Activated T-cell treated with anti-CD3 and anti-CD28 coated beads, Interleukin-2, amount 50 U/mL, for 4 hours (primary cell): ENCODE results near the gene SGO1. TPM values are rescaled to one million over a fixed set of nuclear protein-coding genes. Genes with fewer than 3 reads are reported as not detected.

Experiments used
- ATAC-seq, 2 donors: fragments of 200-7000 bp; cut with Tn5 transposase; one replicate each; pipeline ENCODE4 v1.10.0; 2021
- DNase-seq: peaks from one replicate; pipeline ENCODE4 v3.0.0-alpha.2; 2020
- H3K27me3 Mint-ChIP-seq: one replicate; pipeline ENCODE4 v1.8.0; 2021; ENCODE audit warnings: low read depth, mixed read lengths
- H3K36me3 Mint-ChIP-seq: one replicate; pipeline ENCODE4 v1.8.0; 2022; ENCODE audit warnings: mixed read lengths; ENCODE audit not compliant: insufficient read depth
- H3K4me1 Mint-ChIP-seq: one replicate; pipeline ENCODE4 v1.8.0; 2021; ENCODE audit warnings: low read depth, mixed read lengths
- H3K4me3 Mint-ChIP-seq: one replicate; pipeline ENCODE4 v1.8.0; 2021; ENCODE audit warnings: mild to moderate bottlenecking, moderate library complexity, mixed read lengths
- H3K9me3 Mint-ChIP-seq: one replicate; pipeline ENCODE4 v1.8.0; 2021; ENCODE audit warnings: mixed read lengths
- total RNA-seq, 3 donors: library from RNA; stranded (reverse); gene quantifications; one replicate each; pipeline ENCODE4 v1.2.1, GENCODE V29; 2021

SGO1 gene
- total RNA-seq, 3 donors from 2014 or later = 6.5 to 9.2 (median 7.7) TPM

DNA sequence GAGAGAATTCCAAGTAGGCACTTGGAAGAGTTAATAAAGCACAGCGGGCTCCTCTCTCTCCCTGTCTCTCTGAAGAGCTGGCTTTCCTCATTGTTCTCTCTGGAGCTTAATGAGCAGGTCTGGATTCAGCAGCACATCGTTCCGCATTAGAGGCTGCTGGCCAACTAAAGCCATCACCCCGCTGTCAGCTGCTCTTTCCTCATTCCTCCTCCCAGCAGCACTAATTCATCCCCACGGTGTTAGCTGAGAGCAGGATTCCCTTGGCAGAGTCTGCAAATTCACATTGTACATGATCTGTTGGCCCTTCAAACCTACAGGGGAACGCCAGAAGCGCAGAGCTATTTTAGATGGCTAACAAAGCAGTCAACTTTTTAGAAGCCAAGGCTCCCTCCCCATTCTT is 44.2 kb downstream of the SGO1 start:
- Mint-ChIP-seq H3K36me3 (peaks cover 47% of the 10 kb centered on the region), H3K9me3 (no peaks in the 10 kb centered on the region), H3K4me1 (no peaks in the 10 kb centered on the region), H3K27me3 (no peaks in the 10 kb centered on the region), H3K4me3 (no peak overlapping the region)
- ATAC-seq (no peak), DNase-seq (no peak)

DNA sequence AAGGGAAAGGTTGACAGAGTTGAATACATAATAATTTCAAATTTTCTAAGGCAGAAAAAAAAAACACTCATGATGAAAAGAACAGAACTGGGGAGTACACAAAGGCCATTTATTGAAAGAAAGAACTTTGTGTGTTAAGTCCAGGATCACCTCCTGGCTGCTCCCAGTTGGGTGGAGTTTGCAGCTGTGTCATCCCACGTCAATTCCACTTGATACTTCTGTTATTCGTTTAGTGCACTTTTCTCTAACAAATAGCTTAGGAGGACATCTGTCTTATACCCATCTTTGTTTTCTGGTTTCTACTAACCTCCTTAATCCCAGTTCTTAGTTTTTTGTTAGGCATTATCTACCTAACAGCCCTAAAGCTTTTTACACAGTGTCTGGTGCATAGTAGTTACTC is 44.7 kb downstream of the SGO1 start:
- H3K4me1 Mint-ChIP-seq = no peaks in the 10 kb centered on the region

DNA sequence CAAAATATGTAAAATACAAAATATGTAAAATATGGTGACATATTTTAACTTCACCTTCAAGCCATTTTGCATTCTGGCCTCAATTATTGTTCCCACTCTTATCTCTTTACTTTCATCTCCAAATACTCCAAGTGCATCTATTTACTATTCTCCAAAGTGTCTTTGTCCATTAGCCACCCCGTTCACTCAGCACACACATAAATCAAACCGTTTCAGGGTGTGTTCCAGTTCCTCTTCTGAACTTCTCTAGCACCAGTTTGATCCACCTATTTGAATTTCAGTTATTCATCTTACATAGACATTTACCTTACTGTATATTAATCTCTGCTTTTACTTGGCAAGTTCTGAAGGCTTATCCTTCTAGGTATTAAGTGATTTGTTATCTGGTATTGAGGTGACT is 45.1 kb downstream of the SGO1 start:
- Mint-ChIP-seq H3K27me3 (no peaks in the 10 kb centered on the region), H3K9me3 (no peaks in the 10 kb centered on the region), H3K4me1 (no peaks in the 10 kb centered on the region), H3K36me3 (peaks cover 45% of the 10 kb centered on the region), H3K4me3 (no peak overlapping the region)
- DNase-seq (no peak), ATAC-seq (no peak)

More for the DNA sequence above, 44.7 kb downstream of the SGO1 start:
- H3K27me3 Mint-ChIP-seq = no peaks in the 10 kb centered on the region
- H3K4me3 Mint-ChIP-seq = no peak overlapping the region
- peaks cover 47% of the 10 kb centered on the region for H3K36me3 Mint-ChIP-seq
- no peaks in the 10 kb centered on the region for H3K9me3 Mint-ChIP-seq
- ATAC-seq = no peak
- no peak for DNase-seq

DNA sequence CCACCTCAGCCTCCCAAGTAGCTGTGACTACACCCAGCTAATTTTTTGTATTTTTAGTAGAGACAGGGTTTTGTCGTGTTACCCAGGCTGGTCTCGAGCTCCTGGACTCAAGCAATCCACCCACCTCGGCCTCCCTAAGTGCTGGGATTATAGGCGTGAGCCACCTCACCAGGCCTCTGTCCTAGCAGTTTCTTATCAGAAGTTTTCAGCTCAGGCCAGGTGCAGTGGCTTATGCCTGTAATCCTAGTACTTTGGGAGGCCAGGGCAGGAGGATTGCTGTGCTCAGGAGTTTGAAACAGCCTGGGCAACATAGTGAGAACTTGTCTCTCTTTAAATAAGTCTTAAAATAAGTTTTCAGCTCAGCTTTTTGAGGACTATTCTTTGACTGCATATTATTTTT is 48.4 kb downstream of the SGO1 start:
- Mint-ChIP-seq H3K36me3 (peaks cover 36% of the 10 kb centered on the region), H3K4me1 (no peaks in the 10 kb centered on the region), H3K27me3 (no peaks in the 10 kb centered on the region), H3K9me3 (no peaks in the 10 kb centered on the region), H3K4me3 (no peak overlapping the region)
- ATAC-seq (no peak), DNase-seq (no peak)

DNA sequence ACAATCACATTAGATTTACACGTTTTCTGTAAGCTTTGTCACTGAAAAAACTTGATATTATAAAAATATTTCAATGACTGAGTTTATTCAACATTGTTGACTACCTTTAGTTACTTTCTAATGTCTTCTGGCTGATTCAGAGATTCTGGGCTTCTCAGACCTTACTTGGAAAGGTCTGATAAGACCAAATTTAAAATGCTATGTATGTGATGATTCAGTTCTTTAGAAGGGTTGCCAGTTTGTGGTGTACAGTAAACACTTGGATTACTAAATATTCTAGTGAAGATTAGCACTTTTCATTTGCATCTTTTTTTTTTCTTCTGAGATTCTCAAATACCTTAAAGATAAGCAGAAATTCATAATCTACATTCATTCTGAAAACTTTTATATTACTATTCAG is 49.8 kb downstream of the SGO1 start:
- ATAC-seq = no peak
- no peaks in the 10 kb centered on the region for H3K4me1 Mint-ChIP-seq
- H3K27me3 Mint-ChIP-seq = no peaks in the 10 kb centered on the region
- no peak for DNase-seq
- no peaks in the 10 kb centered on the region for H3K9me3 Mint-ChIP-seq
- H3K36me3 Mint-ChIP-seq = peaks cover 27% of the 10 kb centered on the region
- no peak overlapping the region for H3K4me3 Mint-ChIP-seq

DNA sequence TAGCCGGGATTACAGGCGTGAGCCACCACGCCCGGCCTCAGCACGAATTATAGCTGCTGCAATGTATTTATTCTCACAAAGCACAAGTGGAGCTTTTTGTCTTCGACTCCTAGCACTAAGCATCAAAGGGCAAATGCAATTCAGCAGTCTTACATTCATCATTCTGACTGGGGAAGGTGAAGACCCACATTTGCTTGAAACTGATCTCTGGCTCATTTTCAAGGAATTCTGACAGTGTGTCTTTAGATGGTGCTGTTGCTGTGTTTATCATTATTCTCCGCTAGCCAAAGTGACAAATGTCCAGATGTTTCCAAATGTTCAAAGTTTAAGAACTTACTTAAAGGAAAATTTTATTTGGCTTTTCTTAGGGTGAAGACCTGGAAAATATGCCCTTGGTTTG is 55.9 kb downstream of the SGO1 start:
- no peak for ATAC-seq
- Mint-ChIP-seq H3K4me1 (peaks cover 4% of the 10 kb centered on the region), H3K36me3 (peaks cover 39% of the 10 kb centered on the region), H3K27me3 (no peaks in the 10 kb centered on the region), H3K9me3 (no peaks in the 10 kb centered on the region), H3K4me3 (no peak overlapping the region)
- no peak for DNase-seq

DNA sequence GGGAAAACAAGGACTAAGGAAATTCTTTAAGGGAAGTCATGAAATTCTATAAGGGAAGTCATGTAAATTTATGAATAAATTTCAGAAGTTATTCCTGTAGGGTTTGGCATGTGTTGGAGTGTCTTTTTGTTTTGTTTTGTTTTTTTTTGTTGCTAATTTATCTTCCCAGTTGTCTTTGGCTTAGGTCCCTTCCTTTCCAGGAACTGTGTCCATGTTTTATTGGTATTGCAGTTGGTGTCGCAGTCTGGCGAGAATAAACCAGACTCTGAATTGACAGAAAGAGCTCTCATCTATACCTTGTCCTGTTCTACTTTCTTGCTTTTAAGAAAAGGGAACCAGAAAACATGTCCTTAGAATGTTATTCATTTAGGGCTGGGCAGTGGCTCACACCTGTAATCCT is 57.6 kb downstream of the SGO1 start:
- H3K36me3 Mint-ChIP-seq = peaks cover 51% of the 10 kb centered on the region
- ATAC-seq (no peak), DNase-seq (no peak)
- H3K9me3 Mint-ChIP-seq = no peaks in the 10 kb centered on the region
- no peak overlapping the region for H3K4me3 Mint-ChIP-seq
- peaks cover 4% of the 10 kb centered on the region for H3K4me1 Mint-ChIP-seq
- H3K27me3 Mint-ChIP-seq = no peaks in the 10 kb centered on the region

DNA sequence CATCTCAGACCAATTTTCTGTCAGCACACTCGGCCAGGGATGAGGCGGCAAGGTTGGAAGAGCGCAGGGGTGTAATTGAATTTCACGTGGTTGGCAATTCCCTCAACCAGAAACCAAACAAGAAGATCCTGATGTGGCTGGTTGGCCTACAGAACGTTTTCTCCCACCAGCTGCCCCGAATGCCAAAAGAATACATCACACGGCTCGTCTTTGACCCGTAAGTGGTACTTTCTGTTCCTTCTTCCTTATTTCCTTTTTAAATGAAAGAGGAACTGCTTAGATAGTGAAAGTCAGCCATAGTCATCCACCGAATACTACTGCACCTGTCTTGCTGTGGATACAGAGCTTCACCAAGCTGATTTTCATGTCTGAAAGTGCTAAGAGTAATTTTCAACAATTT is 60.1 kb downstream of the SGO1 start:
- H3K4me1 Mint-ChIP-seq = peaks cover 4% of the 10 kb centered on the region
- no peaks in the 10 kb centered on the region for H3K9me3 Mint-ChIP-seq
- ATAC-seq = no peak
- DNase-seq = no peak
- H3K36me3 Mint-ChIP-seq = peaks cover 68% of the 10 kb centered on the region
- H3K27me3 Mint-ChIP-seq = no peaks in the 10 kb centered on the region
- no peak overlapping the region for H3K4me3 Mint-ChIP-seq

DNA sequence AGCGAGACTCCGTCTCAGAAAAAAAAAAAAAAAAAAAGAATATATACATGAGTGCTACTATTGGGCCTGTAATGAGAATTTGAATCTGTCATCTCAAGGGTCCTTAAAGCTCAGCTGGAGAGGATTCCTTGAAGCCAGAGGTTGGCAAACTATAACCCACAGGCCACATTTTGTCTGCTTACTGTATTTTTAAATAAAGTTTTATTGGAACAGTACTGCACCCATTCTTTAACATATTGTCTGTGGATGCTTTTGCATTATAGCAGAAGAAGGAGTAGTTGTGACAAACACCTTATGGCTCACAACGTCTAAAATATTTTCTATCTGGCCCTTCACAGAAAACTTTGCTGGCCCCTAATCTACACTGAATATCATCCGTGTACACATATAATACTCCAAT is 60.7 kb downstream of the SGO1 start:
- Mint-ChIP-seq H3K4me3 (no peak overlapping the region), H3K27me3 (no peaks in the 10 kb centered on the region), H3K36me3 (peaks cover 69% of the 10 kb centered on the region), H3K4me1 (peaks cover 4% of the 10 kb centered on the region), H3K9me3 (no peaks in the 10 kb centered on the region)
- DNase-seq (no peak), ATAC-seq (no peak)

DNA sequence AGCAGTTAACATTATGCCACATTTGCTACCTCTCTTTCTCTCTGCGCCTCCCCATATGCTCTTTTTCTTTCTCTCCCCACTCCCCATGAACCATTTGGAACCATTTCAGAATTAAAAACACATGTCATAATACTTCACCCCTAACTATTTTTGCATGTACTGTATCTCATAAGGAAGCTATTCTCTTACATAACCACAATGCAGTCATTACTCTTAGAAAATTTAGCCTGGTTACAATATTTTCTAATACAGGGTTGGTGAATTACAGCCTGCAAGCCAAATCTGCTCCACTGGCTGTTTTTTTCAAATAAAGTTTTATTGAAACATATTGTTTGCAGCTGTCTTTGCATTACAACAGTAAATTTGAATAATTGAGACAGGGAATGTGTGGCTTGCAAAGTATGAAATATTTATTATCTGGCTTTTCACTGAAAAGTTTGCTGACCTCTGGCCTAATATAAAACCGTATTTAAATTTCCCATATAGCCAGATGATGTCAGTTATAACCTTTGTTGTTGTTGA is 62.8 kb downstream of the SGO1 start:
- no peak for DNase-seq
- no peaks in the 10 kb centered on the region for H3K27me3 Mint-ChIP-seq
- ATAC-seq = no peak
- peaks cover 4% of the 10 kb centered on the region for H3K4me1 Mint-ChIP-seq
- no peak overlapping the region for H3K4me3 Mint-ChIP-seq
- peaks cover 71% of the 10 kb centered on the region for H3K36me3 Mint-ChIP-seq
- no peaks in the 10 kb centered on the region for H3K9me3 Mint-ChIP-seq

DNA sequence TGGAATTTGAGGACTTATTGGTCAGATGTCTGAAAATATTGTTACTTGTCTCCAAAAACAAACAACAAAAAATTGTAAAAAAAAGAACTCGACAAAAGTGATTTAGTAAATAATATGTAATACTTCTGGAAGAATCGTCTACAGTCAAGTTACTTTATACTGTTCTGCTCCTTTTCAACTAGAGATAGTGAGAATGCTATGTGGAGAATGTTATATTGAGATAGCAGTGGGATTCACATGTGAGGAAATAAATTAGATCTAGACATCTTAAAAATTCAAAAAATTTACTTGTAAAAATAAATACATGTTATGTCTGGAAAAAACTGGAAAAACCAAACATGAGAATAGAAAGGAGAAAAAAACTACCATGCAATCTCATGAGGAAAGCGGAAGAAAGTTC is 64.9 kb downstream of the SGO1 start:
- ATAC-seq = no peak
- Mint-ChIP-seq H3K4me3 (no peak overlapping the region), H3K4me1 (peaks cover 4% of the 10 kb centered on the region), H3K36me3 (peaks cover 72% of the 10 kb centered on the region), H3K27me3 (no peaks in the 10 kb centered on the region), H3K9me3 (no peaks in the 10 kb centered on the region)
- DNase-seq = no peak

Other genes starting within 250 kb of the SGO1 start
- 10 to 100 TPM; 51.2 to 58.3 (median 55.3) TPM for gene RAB5A, start 239.1 kb downstream of the SGO1 start, total RNA-seq
- gene PP2D1, start 173.9 kb downstream of the SGO1 start, total RNA-seq = not detected
- gene KAT2B, start 145.8 kb downstream of the SGO1 start, total RNA-seq = 10 to 100 TPM; 11.5 to 28.0 (median 18.9) TPM